M059J (cell line): ENCODE data around the gene MYO7B. TPM values are rescaled to one million over a fixed set of nuclear protein-coding genes. Genes with fewer than 3 reads are reported as not detected.

ENCODE experiments used
- DNase-seq: peaks from one replicate; pipeline ENCODE4 v3.0.0-alpha.2; 2012; ENCODE audit warnings: low read depth
- total RNA-seq: library from RNA; depleted of rRNA; stranded (reverse); fragments of >200 nt; shearing (Covaris generic); gene quantifications from 2 replicates; pipeline ENCODE4 v1.2.3, GENCODE V29; 2014; rRNA removed

MYO7B gene
- total RNA-seq, 1 experiment from 2014 or later = 10.9 TPM

DNA sequence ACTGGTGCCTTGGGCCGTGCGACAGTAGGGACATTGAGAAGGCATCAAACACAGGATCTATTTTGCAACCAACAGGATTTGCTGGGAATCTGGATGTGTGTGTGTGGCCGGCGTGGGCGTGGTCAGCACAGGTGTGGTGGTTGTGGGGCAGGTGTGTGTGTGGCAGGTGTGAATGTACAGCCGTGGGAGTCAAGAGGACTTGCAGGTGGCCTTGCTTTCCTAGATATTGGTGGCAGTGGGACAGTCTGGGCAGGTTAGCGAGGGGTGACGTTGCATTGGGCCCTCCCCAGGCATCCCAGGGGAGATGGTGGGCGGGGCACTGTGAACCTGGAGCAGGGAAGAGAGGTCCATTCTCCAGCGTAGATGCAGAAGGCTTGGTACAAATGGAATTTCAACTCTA, 143.0 kb downstream of the MYO7B start:
- DNase-seq = no peak

GRCh38 chr2:127678991-127679390, 143.5 kb downstream of the MYO7B start:
- DNase-seq = no peak

DNA sequence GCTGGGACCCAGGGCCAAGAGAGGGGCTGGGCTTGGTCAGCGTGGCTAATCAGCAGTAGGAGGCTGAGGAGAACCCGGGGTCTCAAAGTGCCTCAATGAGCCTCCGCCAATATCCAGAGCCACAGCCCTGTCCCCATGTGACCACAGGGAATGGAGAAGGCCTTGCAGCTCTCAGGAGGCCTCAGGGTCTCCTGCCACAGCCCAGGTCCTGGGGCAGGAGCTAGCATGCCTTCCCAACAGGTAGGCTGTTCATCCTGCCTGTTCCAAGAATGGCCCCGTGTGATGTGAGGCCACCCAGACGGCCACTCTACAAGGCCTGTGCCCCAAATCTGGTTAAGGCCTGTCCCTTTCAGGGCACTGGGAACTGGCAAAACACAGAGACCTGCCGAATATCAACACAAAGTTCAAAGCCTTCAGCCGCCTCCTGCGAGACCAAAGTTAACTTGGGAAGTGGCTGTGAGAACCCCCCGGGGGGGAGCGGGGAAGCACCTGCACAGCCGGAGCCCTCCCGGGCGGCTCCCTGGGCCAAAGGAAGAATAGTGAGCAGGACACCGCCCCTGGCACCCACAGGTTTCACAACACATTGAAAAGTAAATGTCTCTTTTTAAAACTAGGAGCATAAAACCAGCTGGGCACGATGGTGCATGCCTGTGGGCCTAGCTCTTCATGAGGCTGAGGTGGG, 144.3 kb downstream of the MYO7B start:
- DNase-seq = no peak

DNA sequence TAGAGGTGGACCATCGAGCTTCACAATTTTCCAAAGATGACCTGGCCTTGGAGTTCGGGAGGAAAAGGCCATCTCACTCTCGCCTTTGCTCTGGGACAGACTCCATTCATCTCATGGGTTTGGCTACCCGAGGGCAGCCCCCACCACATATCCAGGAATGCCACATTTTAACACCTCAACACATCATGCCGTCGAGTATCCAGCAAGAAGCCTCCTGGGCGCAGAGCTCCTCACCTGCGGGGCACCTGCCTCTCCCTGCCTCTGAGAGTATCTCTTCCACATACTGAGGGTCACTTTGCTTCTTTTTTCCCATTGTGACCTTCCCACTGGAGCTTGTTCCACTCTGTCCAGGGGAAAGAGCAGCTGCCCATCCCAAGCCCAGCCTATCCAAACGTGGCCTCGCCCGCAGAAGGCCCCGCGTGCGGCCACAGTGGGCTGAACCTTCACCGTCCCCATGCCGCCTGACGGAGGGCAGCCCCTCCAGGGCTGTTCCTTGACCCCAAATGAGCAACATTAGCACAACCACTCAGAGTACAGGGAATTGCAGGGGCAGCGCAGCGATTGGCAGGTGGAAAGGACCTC, 145.3 kb downstream of the MYO7B start:
- no peak for DNase-seq

DNA sequence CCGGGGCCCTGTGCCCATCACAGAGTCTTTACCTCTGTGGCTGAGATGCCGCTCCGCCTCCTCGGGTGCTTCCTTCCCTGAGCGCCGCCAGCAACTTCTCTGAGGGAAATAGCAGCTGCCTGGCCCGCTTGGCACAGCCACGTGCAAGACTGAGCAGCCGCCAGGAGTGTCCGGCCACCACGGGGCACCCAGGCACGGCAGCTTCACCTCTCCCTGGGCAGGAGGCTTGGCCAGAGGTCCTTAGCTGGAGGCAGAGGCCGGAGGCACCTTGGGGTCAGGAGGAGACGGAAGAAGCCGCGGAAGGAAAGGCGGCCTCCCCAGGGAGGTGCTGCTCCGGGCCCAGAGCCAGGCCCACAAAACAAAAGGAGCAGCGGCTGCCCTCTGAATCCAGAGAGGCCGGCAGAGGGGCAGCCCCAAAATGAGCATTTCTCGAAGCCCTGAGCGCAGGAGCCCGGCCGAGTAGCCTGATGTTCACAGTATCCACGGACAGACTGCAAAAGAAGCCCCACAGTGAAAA, 145.9 kb downstream of the MYO7B start:
- peak; percentile 28 for DNase-seq

DNA sequence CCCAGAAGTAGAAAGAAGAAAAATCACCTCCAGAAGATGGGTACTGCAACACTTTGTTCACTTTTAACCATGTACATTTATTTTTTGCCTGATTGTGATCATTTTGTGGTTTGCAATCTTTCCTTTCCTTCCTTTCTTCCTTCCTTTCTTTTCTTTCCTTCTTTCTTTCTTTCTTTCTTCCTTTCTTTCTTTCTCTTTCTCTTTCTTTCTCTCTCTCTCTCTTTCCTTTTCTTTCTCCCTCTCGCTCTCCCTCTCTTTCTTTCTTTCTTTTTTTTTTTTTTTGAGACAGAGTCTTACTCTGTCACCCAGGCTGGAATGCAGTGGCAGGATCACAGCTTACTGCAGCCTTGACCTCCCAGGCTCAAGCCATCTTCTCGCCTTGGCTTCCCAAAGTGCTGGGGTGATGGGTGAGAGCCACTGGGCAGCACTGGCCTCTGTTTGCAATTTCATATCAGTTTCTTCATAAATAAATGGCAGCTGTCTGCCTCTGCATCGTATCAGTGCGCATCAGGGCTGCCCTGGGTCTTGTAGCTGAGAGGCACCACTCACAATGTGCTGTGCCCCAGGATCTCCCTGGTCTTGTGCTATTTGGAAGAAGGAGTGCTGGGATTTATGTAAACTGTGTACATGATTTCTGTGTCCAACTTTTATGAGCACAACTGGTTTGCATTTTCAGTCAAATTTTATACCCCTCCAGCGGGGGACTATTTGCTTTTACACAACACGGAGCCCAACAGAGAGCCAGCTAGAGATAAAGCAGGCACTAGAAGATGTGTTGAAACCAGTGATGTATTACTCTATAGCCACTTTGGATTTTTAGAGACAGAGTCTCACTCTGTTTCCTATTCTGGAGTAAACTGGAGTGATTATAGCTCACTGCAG, 146.7 kb downstream of the MYO7B start:
- no peak for DNase-seq

DNA sequence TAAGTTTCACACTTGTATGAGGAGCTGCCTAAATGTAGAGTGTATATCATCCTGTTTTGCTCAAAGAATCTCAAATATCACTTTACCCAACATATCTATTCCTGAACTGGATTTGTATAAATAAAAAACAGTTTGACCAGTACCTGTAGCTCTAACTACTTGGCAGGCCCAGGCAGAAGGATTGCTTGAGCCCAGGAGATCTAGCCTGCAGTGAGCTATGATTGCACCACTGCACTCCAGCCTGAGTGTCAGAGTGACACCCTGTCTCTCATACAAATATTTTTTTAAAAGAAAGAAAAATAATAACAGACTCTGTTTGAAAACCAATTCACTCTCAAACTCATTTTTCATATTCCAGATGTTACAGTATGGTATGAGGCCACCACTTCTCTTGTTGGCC, 147.6 kb downstream of the MYO7B start:
- DNase-seq = no peak

- no peak for DNase-seq
These were observed 148.3 kb downstream of the MYO7B start for GRCh38 chr2:127683757-127684156.

DNA sequence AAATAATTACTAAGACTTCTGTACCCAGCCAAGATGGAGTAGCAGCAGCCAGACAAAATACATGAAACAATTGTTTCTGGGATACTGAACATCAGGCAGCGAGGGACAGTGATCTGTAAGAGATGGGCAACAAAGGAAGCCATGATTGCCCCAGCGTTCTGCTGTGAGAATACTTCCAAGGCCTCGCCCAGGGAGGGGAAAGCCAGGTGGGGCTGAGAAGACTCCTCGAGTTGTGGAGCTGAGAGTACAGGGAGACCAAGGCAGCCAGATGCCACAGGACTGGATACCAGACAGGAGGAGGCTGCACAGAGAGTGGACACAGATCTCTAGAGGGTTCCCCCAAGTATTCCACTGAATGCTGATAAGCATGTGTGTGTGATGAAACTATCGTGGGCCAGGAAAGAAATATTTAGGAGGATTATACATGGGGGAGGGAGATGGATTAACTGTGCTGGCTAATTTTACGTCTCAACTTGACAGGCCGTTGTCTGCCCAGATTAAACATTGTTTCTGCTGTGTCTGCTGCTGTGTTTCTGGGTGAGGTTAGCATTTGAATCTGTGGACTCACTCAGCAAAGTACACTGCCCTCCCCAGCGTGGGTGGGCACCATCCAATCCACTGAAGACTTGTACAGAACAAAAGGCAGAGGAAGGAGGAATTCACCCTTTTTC, 150.1 kb downstream of the MYO7B start:
- DNase-seq = no peak

Other genes starting within 250 kb of the MYO7B start
- 36.5 and 40.0 TPM in 2 replicates for gene ERCC3, start 241.5 kb upstream of the MYO7B start, total RNA-seq
- 22.9 and 28.8 TPM in 2 replicates for gene MAP3K2, start 147.7 kb upstream of the MYO7B start, total RNA-seq
- 0.64 and 1.6 TPM in 2 replicates for gene PROC, start 117.3 kb upstream of the MYO7B start, total RNA-seq
- 31.8 and 43.4 TPM in 2 replicates for gene IWS1, start 9.2 kb upstream of the MYO7B start, total RNA-seq
- 0.07 TPM in 1 of 2 replicates, not detected in the other for gene GPR17, start 110.5 kb downstream of the MYO7B start, total RNA-seq
- 0.30 and 2.0 TPM in 2 replicates for gene LIMS2, start 139.8 kb downstream of the MYO7B start, total RNA-seq
- gene SFT2D3, start 165.8 kb downstream of the MYO7B start, total RNA-seq = 5.3 and 5.6 TPM in 2 replicates